ENCODE data around the gene FHOD1.

The FHOD1 gene

DNA sequence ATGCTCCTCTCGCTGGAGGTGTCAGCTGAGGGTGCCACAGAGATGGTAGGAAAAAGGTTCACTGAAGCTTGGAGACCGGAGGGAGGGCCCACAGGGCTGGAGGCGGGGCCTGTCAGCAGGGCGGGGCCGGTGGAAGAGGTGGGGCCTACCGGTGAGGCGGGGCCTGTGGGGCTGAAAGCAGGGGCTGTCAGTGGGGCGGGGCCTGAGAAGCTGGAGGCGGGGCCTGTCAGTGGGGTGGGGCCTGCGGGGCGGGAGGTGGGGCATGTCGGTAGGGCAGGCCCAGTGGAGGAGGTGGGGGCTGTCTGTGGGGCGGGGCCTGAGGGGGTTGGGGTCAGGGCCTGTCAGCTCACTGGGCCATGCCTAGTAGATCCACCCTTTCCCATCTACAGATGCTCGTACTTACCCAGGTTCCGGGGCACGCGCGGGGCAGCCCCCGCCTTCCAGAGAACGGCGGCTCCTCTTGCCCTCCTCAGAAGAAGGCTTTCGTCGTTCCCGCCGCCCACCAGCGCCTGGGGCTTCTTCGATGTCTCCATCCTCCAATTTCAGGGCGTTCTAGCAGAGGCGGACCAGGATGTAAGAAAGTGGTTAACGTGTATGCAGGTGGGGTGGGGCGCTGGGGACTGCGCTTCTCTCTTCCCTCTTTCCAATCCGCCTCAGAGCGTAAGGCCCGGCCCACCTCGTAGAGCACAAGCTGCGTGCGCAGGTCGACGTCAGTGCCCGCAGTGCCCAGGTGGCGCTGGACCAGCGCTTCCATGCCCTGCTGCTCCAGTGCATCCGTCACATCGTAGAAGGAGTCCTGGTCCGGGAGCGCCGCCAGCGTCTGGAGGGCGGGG lies 10.5 kb downstream of the FHOD1 start:
- FAIRE-seq (no peak), DNase-seq (ENCODE audit: insufficient read length, low spot score) (peak; percentile 58)

DNA sequence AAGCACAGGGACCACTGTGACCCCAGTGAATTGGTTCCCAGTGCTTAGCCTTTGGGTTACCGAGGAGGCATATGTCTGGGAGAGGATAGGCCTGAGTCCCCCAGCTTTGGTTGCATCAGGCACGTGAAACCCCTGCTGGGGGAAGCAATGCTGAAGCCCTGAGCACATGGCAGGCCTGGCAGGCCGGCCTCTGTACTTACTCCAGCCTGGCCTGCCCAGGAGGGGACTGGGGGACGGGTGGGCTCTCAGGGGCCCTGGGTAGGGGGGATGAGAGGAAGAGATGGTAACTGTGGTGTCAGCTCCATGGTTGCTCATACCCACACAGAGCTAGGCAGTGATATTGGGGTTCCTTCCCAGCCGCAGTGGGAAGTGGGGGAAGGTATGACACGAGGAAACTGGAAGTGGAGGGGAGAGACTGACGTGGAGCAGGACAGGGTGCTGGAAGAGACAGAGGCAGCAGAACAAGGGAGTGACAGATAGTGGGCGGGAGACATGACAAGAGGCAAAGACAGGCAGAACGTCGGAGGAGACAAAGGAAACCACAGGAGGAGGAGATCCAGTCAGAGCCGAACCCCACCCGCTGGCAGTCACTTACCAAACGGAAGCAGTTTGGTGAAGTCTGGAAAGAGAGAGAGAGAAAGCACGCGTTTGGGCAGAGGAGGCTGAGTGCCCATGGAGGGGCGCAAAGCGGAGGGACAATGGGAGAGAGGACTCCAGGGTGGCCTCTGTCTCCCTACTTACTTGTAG lies 11.3 kb downstream of the FHOD1 start:
- FAIRE-seq (no peak), DNase-seq (ENCODE audit: insufficient read length, low spot score) (no peak)

DNA sequence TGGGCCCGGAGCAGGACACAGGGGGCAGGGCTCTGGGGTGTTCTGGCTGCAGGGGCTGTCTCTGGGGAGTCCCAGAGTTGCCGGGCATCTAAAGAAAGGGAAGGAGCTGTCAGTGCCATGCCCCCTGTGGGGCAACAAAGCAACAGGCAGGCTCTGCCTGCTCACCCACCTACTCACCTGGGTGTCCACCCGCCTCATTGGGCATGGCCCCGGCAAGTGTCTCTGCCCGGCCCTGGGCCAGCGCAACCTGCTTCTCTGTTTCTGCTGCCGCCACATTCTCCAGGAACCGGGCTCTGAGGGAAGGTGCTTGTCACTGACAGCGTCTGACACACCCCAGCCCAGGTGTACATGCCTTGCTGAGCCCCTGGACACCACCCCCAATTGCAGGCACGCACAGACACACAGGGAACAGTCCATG lies 13.1 kb downstream of the FHOD1 start:
- DNase-seq (ENCODE audit: insufficient read length, low spot score), result no peak
- no peak for FAIRE-seq

GRCh38 chr16:67233596-67233995 lies 13.7 kb downstream of the FHOD1 start:
- DNase-seq (ENCODE audit: insufficient read length, low spot score), result no peak
- FAIRE-seq, result no peak

DNA sequence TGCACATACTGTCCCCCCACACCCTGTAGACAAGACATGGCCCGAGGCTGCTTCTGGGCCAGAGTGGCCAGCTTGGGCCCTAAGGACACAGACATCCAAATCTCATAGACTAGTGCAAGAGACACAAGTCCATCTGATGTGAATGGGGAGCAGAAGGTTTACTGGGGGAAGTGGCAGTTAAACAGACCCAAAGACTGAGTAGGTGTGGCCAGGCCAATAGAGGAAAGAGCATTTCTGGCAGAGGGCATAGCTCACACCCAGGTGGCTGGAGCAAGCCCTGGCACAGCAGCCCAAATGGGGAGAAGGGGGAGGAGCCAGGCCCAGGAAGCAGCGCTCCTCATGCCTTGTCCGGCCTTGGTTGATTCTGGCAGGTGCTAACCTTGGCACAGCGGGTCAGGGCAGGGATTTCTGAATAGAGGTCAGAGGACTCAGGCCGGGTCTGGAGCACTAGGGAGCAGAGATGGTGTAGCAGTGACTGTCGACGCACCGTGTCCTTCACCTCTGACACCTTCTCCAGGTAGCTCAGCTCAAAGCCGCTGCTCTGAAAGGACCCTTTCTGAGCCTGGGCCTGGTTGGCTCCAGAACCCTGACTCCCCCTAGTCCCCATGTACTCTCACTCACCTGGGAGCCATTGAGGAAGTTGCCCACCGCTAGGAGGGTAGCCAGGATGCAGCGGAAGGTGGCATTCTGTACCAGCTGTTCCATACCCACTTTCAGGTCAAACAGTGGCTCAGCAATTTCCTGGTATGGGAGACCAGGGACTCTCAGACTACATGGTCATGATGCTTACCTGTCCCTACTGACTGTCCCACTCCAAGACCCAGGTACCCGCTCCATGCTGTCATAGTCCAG lies 16.2 kb downstream of the FHOD1 start:
- no peak for DNase-seq (ENCODE audit: insufficient read length, low spot score)

DNA sequence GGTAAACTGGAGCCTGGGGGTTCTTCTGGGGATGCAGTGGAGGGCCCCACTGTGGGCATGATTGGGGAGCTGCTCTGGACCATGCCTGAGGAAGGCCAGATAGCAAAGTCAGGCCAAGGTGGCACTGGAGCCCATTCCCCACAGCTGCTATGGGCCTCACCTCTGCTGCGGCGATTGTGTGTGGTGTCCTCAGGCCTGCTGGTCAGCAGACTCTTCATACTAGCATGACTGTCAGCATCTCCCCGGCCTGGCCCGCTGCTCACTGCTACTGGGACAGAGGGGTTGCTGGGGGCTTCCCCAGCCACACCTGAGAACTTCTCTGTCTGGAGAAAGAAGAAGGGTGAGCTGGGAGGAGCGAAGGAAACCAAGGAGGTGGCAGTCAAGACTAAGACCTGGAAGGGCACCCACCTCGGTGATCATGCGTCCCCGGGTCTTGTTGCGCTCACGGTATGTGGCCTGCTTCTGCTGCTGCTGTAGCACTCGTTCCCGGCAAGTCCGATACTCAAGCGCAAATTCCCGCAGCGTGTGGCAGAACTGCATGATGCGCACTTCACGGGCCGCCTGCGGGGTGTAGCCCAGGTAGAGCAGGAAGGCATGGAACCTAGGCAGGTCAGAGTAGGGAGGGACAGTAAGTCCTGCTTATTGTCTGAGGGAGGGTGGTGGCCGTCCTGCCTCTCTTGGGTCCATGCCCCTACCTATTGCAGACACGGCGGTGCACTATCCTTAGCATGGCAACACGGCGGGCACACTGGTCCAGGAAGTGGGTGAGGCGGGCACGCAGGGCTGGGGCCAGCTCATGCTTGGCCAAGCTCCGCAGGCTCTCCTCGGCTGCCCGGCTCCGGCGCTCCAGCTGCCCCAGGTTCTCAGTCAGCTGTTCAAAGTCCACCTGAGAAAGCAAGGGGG lies 17.1 kb downstream of the FHOD1 start:
- FAIRE-seq, result no peak
- DNase-seq (ENCODE audit: insufficient read length, low spot score), result no peak

More for the DNA sequence above, 16.2 kb downstream of the FHOD1 start:
- FAIRE-seq, result no peak

- DNase-seq (ENCODE audit: insufficient read length, low spot score) (no peak), FAIRE-seq (no peak)
Measured at GRCh38 chr16:67228905-67229304, 18.4 kb downstream of the FHOD1 start.

DNA sequence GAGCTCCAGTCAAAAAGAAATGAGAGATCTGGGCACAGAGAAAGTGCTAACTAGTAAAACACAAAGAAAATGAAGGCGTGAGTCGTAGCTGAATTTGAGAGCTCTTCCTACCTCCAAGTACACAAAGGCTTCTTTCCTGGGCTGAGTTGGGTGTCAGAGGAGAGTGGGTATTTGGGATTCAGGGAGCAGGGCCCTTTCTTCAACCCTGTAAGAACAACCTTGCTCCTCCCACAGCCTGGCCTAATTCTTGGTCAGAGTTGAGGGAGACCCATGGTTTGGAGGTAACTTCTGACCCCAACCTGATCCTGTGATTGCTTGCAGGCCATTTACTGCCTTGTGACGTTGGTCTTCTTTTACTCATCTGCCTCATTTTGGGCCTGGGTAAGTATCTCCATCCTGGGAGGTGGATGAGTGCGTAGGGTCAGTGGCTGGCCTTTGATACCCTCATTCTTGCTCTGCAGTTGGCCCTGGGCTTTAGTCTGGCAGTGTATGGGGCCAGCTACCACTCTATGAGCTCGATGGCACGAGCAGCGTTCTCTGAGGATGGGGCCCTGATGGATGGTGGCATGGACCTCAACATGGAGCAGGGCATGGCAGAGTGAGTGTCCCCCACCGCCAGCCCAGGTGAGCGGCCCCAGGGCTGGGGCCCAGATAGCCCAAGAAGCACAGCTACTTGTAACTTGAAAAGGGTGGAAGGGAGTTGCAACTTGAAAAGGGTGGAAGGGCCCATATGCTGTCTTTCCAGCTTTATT lies 19.1 kb downstream of the FHOD1 start:
- FAIRE-seq, result no peak
- DNase-seq (ENCODE audit: insufficient read length, low spot score), result no peak

- DNase-seq (ENCODE audit: insufficient read length, low spot score) (no peak), FAIRE-seq (no peak)
Measured at GRCh38 chr16:67227567-67227921, 19.7 kb downstream of the FHOD1 start.

DNA sequence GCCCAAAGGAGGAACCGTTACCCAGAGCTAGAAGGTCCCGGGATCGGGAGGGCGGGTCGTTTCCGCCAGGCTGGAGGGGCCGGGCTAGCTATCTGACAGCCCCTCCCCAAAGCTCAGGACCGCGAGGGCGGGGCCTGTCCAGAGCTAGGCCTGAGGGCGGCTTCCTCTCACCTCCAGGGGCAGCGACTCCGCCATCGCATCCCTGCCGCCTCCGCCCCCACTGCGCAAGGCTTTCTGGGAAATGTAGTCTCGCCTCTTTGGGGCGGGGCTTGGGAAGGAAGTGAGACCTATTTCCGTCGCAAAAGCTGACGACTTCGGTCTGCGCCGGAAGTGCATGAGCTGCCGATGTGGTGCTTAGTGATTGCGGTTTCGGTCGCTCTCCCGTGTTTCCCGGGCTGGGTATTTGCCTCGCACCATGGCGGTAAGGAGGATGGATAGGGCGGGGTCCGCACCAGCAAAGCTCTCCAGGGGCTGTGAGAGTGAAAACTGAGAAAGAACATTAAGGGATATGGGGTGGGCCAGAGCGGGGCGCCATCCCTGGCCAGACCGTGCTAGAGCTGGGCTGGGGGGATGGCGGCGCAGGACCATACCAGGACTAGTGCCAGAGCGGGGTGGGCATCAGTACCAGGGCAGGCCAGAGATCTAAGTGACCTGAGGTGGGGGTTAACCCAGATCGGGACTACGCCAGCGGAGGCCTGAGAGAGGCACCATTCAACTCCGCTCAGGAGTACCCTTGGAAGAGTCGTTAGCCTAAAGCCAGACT lies 20.3 kb downstream of the FHOD1 start, which contains the start of gene TMEM208:
Gene TMEM208, plus strand, starts transcription at position 327 of the 763 bp plus-strand sequence. Its CDS starts 89 bp downstream, at position 416.
- peak; percentile 100 for FAIRE-seq
- peak; percentile 97 for DNase-seq (ENCODE audit: insufficient read length, low spot score)

DNA sequence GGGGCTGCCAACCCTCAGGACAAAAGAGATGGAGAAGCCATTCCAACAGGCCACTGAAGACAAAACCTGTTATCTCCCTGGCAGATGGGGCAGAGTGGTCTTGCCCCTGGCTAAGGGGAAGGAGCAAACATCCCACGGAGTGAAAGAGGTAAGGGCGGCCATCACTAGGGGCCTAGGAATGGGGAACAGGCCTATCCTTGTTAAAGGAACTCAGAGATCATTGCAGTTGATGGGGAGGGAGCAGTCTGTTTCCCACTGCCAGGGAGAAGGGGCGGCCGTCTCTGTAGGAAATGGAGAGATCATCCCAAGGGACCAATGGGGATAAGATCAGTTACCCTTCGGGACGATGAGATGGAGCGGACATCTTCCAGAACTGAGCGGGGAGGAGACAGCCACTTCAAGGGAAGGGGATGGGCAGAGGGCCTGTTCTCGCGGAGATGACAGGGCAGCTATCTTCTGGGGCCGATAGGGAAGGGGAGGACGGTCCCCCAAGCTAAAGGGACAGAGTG lies 20.9 kb downstream of the FHOD1 start:
- peak; percentile 26 for FAIRE-seq

GRCh38 chr16:67223992-67224391 lies 23.3 kb downstream of the FHOD1 start:
- DNase-seq (ENCODE audit: insufficient read length, low spot score) (no peak), FAIRE-seq (no peak)

More for the DNA sequence above, 20.9 kb downstream of the FHOD1 start:
- no peak for DNase-seq (ENCODE audit: insufficient read length, low spot score)

DNA sequence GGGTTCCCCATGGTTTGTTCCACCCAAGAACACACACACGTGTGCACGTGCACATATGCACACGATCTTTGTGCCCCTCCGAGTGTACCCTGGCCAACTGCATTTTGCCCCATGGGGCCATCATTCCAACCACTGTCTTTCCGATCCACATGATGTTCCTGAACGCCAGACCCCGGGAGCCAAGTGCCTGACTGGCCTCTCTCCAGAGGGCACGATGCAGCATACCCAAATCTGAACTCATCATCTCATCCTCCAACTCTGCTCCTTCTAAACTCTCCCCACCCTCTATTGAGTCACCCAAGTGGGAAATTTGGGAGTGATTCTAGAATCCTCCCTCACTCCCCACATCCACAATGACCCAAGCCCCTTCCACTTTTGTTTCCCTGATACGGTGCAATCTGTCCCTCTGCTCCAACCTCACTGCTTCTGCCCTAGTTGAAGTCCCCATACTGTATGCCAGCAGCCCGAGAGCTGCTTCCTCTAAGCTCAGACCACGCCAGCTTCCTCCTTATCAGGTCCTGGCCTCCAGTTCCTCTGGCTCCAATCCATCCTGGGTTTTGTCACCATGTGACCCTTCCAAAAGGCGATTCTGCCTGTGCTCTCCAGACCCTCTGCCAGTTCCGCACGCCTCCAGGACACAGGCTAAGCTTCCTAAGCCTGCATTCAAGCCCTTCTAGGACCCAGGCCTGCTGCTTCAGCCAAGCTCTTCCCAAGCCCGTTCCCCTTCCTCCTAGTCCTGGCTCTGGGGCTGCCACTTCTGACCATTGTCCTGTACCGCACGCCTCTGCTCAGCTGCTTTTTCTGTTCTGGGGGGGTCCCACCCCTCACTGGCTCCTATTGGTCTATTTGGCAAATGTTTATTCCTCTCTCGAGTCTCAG lies 30.4 kb downstream of the FHOD1 start:
- DNase-seq (ENCODE audit: insufficient read length, low spot score) (no peak), FAIRE-seq (no peak)

DNA sequence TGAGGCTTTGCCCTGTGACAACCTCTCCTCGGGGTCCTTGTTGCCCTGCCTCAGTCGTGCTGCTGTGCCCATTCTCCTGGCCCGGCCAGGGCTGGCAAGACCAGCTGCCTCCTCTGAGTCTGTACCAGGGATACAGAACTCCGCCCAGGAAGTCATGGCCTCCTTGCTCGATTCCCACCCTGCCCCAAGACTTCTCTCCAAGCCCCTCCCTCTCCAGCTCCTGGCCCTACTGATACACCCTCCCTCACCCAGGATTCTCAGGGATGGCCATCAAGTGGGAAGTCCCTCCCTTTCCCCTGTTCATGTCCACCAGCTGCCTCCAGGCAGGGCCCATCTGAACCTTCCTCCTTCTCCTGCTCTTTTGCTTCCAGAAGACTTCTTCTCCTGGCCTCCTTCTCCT lies 31.6 kb downstream of the FHOD1 start:
- DNase-seq (ENCODE audit: insufficient read length, low spot score), result no peak
- no peak for FAIRE-seq

DNA sequence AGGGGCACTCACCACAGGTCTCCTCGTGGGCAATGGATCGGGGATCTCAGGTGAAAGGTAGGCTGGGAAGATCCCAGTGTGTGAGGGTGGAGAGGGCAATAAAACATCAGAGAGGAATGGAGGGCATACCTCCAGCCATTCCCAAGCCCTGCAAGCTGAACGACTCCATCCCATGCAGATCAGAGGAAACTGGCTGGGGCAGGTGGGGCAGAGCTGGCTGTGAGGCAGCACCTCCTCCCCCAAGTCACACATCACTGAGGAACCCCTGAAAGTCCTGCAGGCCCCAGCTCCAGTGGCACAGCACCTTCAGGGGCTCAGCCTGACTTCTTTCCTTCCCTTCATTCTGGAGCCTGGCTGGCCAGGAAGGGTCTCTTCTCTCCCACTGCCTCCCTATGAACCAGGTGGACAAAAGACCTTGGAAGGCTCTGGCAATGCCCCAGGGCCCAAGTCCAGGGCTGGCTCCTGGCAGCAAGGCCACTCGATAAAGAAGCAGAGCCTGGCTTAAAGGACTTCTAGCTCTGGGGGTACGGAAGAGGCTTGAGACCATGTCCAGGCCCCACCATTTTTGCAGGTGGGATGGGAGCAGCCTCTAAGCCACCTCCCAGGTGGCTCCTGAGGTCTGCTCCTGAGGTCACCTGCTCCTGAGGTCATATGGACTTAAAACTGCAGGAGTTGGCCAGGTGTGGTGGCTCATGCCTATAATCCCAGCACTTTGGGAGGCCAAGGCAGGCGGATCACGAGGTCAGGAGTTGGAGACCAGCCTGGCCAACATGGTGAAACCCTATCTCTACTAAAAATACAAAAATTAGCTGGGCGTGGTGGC lies 33.9 kb downstream of the FHOD1 start:
- FAIRE-seq (no peak), DNase-seq (ENCODE audit: insufficient read length, low spot score) (no peak)

GRCh38 chr16:67212766-67213165 lies 34.5 kb downstream of the FHOD1 start:
- DNase-seq (ENCODE audit: insufficient read length, low spot score) (no peak), FAIRE-seq (no peak)

GRCh38 chr16:67211674-67212073 lies 35.6 kb downstream of the FHOD1 start:
- FAIRE-seq (no peak), DNase-seq (ENCODE audit: insufficient read length, low spot score) (no peak)

All from GM19239 (cell line).